Measurements from ENCODE around the gene S100G. TPM values are rescaled to one million over a fixed set of nuclear protein-coding genes. Genes with fewer than 3 reads are reported as not detected.

S100G gene
- polyA plus RNA-seq, 1 donor = 18.2 TPM

DNA sequence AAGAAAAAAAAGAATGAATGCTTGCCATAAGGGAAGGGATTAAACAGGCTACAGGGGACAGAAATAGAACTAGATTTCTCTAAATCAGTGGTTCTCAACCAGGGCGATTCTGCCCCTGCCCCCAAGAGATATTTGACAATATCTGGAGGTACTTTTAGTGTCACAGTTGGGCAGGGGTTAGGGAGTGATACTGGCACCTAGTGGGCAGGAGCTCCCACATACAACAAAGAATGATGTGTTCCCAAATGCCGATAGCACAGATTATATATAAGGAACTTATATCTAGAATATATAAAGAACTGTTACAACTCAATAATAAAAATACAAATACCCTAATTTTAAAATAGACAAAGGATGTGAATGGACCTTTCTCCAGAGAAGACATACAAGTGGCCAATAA is 14.7 kb downstream of the S100G start:
- no peaks in the 10 kb centered on the region for H3K27me3 ChIP-seq (ENCODE audit: control insufficient read depth, insufficient read depth, low read length)
- H3K4me1 ChIP-seq (ENCODE audit: control insufficient read depth, insufficient read depth, low read length) = no peaks in the 10 kb centered on the region
- no CpG with 5 or more reads among the region's 2 CpGs for WGBS (ENCODE audit: insufficient coverage, low lambda C conversion rate)
- no peak for DNase-seq
- peaks cover 20% of the 10 kb centered on the region for H3K36me3 ChIP-seq (ENCODE audit: control insufficient read depth, insufficient read depth, low read length)
- H3K4me3 ChIP-seq (ENCODE audit: low read length) = no peak overlapping the region
- no peaks in the 10 kb centered on the region for H3K9me3 ChIP-seq (ENCODE audit: control insufficient read depth, low read depth, low read length)
- no peak overlapping the region for H3K27ac ChIP-seq (ENCODE audit: low read length)

DNA sequence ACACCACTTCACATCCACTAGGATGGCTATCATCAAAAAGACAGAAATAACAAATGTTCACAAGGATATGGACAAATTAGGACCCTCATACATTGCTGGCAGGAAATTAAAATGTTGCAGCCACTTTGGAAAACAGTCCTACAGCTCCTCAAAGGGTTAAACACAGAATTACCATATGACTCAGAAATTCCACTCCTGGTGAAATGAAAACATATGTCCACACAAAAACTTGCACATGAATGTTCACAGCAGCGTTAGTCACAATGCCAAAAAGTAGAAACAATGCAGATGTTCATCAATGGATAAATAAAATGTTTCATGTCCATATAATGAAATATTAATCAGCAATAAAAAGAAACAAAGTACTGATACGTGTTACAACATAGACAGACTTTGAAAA is 15.1 kb downstream of the S100G start:
- Histone ChIP-seq H3K27me3 (ENCODE audit: control insufficient read depth, insufficient read depth, low read length) (no peaks in the 10 kb centered on the region), H3K27ac (ENCODE audit: low read length) (no peak overlapping the region), H3K36me3 (ENCODE audit: control insufficient read depth, insufficient read depth, low read length) (peaks cover 22% of the 10 kb centered on the region), H3K4me1 (ENCODE audit: control insufficient read depth, insufficient read depth, low read length) (no peaks in the 10 kb centered on the region), H3K9me3 (ENCODE audit: control insufficient read depth, low read depth, low read length) (no peaks in the 10 kb centered on the region), H3K4me3 (ENCODE audit: low read length) (no peak overlapping the region)
- 100% methylated on average over 1 of the region's 2 CpGs for WGBS (ENCODE audit: insufficient coverage, low lambda C conversion rate)
- no peak for DNase-seq

DNA sequence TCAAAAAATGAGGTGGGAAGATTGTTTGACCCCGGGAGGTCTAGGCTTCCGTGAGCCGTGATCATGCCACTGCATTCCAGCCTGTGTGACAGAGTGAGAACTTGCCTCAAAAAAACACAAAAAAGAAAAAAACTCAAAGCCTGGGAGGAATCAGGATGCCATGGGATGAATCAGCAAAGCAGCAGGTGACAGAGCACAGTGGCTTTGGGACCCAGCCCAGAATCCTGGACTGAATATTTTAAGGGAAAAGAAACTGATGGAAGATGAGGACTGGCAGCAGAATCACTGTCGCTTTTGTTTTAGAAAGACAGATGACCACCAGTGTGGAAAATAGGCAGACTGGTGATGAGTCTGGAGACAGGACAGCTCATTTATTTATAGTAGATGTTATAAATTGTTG is 16.6 kb downstream of the S100G start:
- H3K4me3 ChIP-seq (ENCODE audit: low read length) = no peak overlapping the region
- H3K36me3 ChIP-seq (ENCODE audit: control insufficient read depth, insufficient read depth, low read length) = peaks cover 25% of the 10 kb centered on the region
- H3K27ac ChIP-seq (ENCODE audit: low read length) = no peak overlapping the region
- H3K9me3 ChIP-seq (ENCODE audit: control insufficient read depth, low read depth, low read length) = no peaks in the 10 kb centered on the region
- H3K4me1 ChIP-seq (ENCODE audit: control insufficient read depth, insufficient read depth, low read length) = no peaks in the 10 kb centered on the region
- WGBS (ENCODE audit: insufficient coverage, low lambda C conversion rate) = no CpG with 5 or more reads among the region's 4 CpGs
- H3K27me3 ChIP-seq (ENCODE audit: control insufficient read depth, insufficient read depth, low read length) = no peaks in the 10 kb centered on the region
- DNase-seq = no peak

DNA sequence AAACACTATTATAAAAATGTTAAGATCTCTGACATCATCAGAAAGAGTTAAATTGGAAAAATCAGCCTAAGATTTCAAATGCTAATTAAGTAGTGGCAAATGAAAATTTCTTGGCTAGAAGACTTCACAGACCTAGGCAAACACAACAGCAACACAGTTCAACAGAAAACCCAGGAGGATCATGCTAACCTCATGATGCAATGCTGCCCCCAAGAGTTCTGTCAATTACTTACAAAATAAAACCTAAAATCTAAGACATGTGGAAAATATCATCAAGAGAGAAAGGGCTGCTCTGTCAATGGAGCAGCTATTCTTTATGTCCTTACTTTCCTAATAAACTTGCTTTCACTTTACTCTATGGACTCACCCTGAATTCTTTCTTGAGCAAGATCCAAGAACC is 21.0 kb downstream of the S100G start:
- Histone ChIP-seq H3K27ac (ENCODE audit: low read length) (no peak overlapping the region), H3K27me3 (ENCODE audit: control insufficient read depth, insufficient read depth, low read length) (no peaks in the 10 kb centered on the region), H3K4me1 (ENCODE audit: control insufficient read depth, insufficient read depth, low read length) (no peaks in the 10 kb centered on the region), H3K9me3 (ENCODE audit: control insufficient read depth, low read depth, low read length) (no peaks in the 10 kb centered on the region), H3K36me3 (ENCODE audit: control insufficient read depth, insufficient read depth, low read length) (peaks cover 21% of the 10 kb centered on the region), H3K4me3 (ENCODE audit: low read length) (no peak overlapping the region)
- DNase-seq = peak in 1 of 2 donors; percentile 26

DNA sequence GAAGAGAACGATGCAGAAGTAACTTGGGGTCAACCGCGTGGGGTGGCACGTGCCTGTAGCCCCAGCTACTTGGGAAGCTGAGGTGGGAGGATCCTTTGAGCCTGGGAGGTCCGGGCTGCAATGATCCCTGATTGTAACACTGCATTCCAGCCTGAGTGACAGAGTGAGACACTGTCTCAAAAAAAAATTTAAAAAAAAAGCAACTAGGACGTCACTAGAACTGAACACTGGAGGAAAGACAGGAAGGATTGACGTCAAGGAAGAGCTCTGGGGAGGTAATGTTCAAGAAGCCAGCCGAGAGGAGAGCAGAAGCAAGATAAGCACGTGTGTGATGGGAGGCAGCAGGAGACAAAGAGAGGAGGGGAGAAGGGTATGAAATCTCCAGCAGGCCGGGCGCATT is 28.7 kb downstream of the S100G start:
- WGBS (ENCODE audit: insufficient coverage, low lambda C conversion rate) = no CpG with 5 or more reads among the region's 11 CpGs
- DNase-seq = no peak
- Histone ChIP-seq H3K27ac (ENCODE audit: low read length) (no peak overlapping the region), H3K4me1 (ENCODE audit: control insufficient read depth, insufficient read depth, low read length) (no peaks in the 10 kb centered on the region), H3K27me3 (ENCODE audit: control insufficient read depth, insufficient read depth, low read length) (no peaks in the 10 kb centered on the region), H3K9me3 (ENCODE audit: control insufficient read depth, low read depth, low read length) (no peaks in the 10 kb centered on the region), H3K36me3 (ENCODE audit: control insufficient read depth, insufficient read depth, low read length) (peaks cover 26% of the 10 kb centered on the region), H3K4me3 (ENCODE audit: low read length) (no peak overlapping the region)

DNA sequence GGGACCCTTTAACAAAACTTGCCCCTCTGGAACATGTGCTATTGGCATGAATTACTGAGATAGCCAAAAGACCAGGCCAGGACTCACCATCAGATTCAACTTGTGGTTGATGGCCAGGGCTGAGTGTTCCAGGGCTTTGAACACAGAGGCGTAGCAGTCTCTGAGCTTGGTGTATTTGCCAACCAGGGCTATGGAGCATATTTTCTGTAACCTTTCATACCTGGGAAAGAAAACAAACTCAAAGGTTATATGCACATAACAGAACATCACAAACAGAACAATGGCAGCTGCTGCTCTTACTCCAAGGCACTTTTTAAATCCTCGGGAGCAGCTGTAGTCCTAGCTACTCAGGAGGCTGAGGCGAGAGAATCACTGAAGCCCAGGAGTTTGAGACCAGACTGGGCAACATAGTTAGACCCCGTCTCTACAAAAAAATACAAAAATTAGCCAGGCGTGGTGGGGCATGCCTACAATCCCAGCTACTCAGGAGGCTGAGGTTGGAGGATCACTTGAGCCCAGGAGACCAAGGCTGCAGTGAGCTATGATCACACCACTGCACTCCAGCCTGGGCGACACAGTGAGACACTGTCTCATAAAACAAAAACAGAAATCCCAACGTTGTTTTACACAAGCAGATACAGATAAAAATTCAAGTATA is 33.2 kb downstream of the S100G start:
- no CpG with 5 or more reads among the region's 7 CpGs for WGBS (ENCODE audit: insufficient coverage, low lambda C conversion rate)
- Histone ChIP-seq H3K4me3 (ENCODE audit: low read length) (no peak overlapping the region), H3K36me3 (ENCODE audit: control insufficient read depth, insufficient read depth, low read length) (peaks cover 25% of the 10 kb centered on the region), H3K27ac (ENCODE audit: low read length) (no peak overlapping the region), H3K9me3 (ENCODE audit: control insufficient read depth, low read depth, low read length) (no peaks in the 10 kb centered on the region), H3K27me3 (ENCODE audit: control insufficient read depth, insufficient read depth, low read length) (no peaks in the 10 kb centered on the region), H3K4me1 (ENCODE audit: control insufficient read depth, insufficient read depth, low read length) (no peaks in the 10 kb centered on the region)
- no peak for DNase-seq

DNA sequence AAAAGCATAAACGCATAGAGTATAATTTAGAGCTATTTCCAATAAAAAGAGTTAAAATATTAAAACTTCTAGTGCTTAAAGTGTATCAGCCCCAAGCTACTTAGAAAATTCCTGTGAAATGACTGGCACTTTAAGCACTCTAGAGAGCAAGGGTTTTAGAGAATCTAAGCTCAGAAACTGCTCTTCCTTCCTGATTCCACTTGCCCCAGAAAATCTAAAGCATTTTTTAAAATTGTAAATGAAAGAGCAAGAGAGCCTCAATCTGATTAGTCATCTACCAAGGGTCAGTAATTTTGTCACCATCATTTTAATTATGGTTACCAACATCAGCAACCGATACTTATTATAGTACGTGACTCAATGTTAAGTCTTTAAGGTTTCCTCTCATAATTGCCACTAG is 37.6 kb downstream of the S100G start:
- H3K27me3 ChIP-seq (ENCODE audit: control insufficient read depth, insufficient read depth, low read length) = no peaks in the 10 kb centered on the region
- no peaks in the 10 kb centered on the region for H3K4me1 ChIP-seq (ENCODE audit: control insufficient read depth, insufficient read depth, low read length)
- no peak overlapping the region for H3K27ac ChIP-seq (ENCODE audit: low read length)
- whole genome bisulfite sequencing (ENCODE audit: insufficient coverage, low lambda C conversion rate) = no CpG with 5 or more reads among the region's 3 CpGs
- DNase-seq = no peak
- no peaks in the 10 kb centered on the region for H3K9me3 ChIP-seq (ENCODE audit: control insufficient read depth, low read depth, low read length)
- H3K36me3 ChIP-seq (ENCODE audit: control insufficient read depth, insufficient read depth, low read length) = peaks cover 29% of the 10 kb centered on the region
- no peak overlapping the region for H3K4me3 ChIP-seq (ENCODE audit: low read length)

DNA sequence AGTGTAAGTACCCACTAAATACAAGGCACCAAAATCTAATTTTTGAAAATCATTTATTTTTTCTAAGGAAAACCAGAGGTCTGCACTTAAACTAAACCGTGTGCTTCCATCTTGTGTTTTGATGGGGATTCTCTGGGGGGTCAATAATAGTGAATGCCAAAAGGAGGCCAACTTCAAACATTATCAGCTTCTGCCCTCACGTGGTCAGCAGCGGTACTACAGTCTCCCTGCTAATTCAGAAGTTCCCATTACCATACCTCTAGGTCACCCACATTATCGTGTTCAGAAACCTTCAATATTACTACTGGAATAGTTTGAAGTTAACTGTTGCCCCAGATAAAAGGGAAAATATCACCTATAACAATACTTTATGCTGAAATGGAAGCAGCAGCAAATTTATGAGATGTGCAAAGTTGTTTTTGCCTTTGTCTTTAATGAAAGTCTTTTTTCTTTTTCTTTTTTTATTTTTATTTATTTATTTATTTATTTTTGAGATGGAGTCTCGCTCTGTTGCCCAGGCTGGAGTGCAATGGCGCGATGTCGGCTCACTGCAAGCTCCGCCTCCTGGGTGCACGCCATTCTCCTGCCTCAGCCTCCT is 45.2 kb downstream of the S100G start:
- Histone ChIP-seq H3K4me3 (ENCODE audit: low read length) (no peak overlapping the region), H3K9me3 (ENCODE audit: control insufficient read depth, low read depth, low read length) (no peaks in the 10 kb centered on the region), H3K4me1 (ENCODE audit: control insufficient read depth, insufficient read depth, low read length) (no peaks in the 10 kb centered on the region), H3K27ac (ENCODE audit: low read length) (no peak overlapping the region), H3K36me3 (ENCODE audit: control insufficient read depth, insufficient read depth, low read length) (peaks cover 42% of the 10 kb centered on the region), H3K27me3 (ENCODE audit: control insufficient read depth, insufficient read depth, low read length) (no peaks in the 10 kb centered on the region)
- WGBS (ENCODE audit: insufficient coverage, low lambda C conversion rate) = no CpG with 5 or more reads among the region's 10 CpGs
- peak in 1 of 2 donors; percentile 12 for DNase-seq

DNA sequence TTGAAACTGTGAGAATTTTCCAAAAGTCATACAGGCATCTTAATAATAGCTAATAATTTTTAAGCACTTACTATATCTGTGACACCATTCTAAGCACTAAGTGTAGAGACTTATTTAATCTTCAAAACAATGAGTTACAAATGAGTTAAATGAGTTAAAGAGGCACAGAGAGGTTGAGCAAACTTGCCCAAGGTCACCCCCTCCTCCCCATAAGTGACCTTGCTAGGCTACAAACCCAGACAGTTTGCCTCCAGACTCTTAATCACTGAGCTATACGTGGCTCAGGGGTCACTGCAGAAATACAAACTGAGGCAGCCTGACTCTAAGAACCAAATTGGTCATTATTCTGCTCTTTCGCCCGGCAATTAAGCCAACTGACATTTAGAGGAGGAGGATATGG is 47.0 kb downstream of the S100G start:
- H3K27me3 ChIP-seq (ENCODE audit: control insufficient read depth, insufficient read depth, low read length) = no peaks in the 10 kb centered on the region
- H3K4me1 ChIP-seq (ENCODE audit: control insufficient read depth, insufficient read depth, low read length) = no peaks in the 10 kb centered on the region
- no peak for DNase-seq
- H3K9me3 ChIP-seq (ENCODE audit: control insufficient read depth, low read depth, low read length) = no peaks in the 10 kb centered on the region
- H3K36me3 ChIP-seq (ENCODE audit: control insufficient read depth, insufficient read depth, low read length) = peaks cover 33% of the 10 kb centered on the region
- no peak overlapping the region for H3K4me3 ChIP-seq (ENCODE audit: low read length)
- H3K27ac ChIP-seq (ENCODE audit: low read length) = no peak overlapping the region
- no CpG with 5 or more reads among the region's 3 CpGs for WGBS (ENCODE audit: insufficient coverage, low lambda C conversion rate)

DNA sequence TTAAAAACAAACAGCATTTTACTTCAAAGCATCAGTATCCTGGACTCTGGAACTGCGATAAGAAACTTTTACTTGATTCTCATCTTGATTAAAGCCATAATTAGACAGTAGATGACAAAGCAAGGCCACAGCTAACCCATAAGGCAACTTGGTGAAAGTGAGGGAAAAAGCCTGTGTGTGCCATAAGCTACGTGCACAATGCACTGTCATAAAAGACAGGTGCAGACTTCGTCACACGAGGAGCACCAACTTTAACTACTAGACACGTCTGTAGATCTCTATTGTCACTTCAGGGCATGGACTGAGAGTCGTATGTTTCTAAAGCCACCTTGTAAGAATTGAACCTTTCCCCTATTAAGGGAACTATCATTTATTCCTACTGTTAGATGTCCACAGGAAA is 49.4 kb downstream of the S100G start:
- peaks cover 18% of the 10 kb centered on the region for H3K36me3 ChIP-seq (ENCODE audit: control insufficient read depth, insufficient read depth, low read length)

DNA sequence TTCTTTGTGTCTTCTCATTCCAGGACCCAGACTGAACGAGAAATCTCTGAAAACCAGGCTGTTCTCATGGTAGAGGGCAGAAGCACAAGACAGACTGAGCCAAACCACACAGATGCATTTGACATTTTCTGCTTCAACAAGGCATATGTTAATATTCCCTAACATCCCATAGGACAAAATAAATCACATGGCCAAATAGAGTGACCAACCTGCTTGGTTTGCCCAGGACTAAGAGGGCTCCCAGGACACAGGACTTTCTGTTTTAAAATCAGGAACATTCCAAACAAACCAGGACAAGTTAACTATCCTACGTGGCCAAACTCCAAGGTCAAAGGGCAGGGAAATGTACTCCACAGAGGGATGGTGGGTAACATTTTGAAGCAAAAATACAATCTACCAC is 50.8 kb downstream of the S100G start:
- DNase-seq = no peak
- H3K27ac ChIP-seq (ENCODE audit: low read length) = no peak overlapping the region
- peaks cover 14% of the 10 kb centered on the region for H3K36me3 ChIP-seq (ENCODE audit: control insufficient read depth, insufficient read depth, low read length)
- no peaks in the 10 kb centered on the region for H3K4me1 ChIP-seq (ENCODE audit: control insufficient read depth, insufficient read depth, low read length)
- no CpG with 5 or more reads among the region's 2 CpGs for WGBS (ENCODE audit: insufficient coverage, low lambda C conversion rate)
- no peak overlapping the region for H3K4me3 ChIP-seq (ENCODE audit: low read length)
- H3K27me3 ChIP-seq (ENCODE audit: control insufficient read depth, insufficient read depth, low read length) = no peaks in the 10 kb centered on the region
- H3K9me3 ChIP-seq (ENCODE audit: control insufficient read depth, low read depth, low read length) = no peaks in the 10 kb centered on the region

More for the DNA sequence above, 49.4 kb downstream of the S100G start:
- Histone ChIP-seq H3K9me3 (ENCODE audit: control insufficient read depth, low read depth, low read length) (no peaks in the 10 kb centered on the region), H3K27ac (ENCODE audit: low read length) (no peak overlapping the region), H3K27me3 (ENCODE audit: control insufficient read depth, insufficient read depth, low read length) (no peaks in the 10 kb centered on the region), H3K4me1 (ENCODE audit: control insufficient read depth, insufficient read depth, low read length) (no peaks in the 10 kb centered on the region), H3K4me3 (ENCODE audit: low read length) (no peak overlapping the region)
- DNase-seq = peak in 1 of 2 donors; percentile 35
- no CpG with 5 or more reads among the region's 6 CpGs for WGBS (ENCODE audit: insufficient coverage, low lambda C conversion rate)
